ENCODE measurements around the gene TTC39C. TPM values are rescaled to one million over a fixed set of nuclear protein-coding genes. Genes with fewer than 3 reads are reported as not detected.

Gene TTC39C
- total and polyA plus RNA-seq, 2 experiments from 2014 or later = 69.4 to 136 TPM

GRCh38 chr18:23977103-23977502 is 37.5 kb upstream of the TTC39C start:
- H3K4me2 ChIP-seq = no peak overlapping the region
- no peak overlapping the region for H3K4me3 ChIP-seq
- H3K27ac Mint-ChIP-seq = no peak overlapping the region
- no peak overlapping the region for H3K27ac ChIP-seq (ENCODE audit: low read depth)
- no peak for ATAC-seq
- H3K36me3 Mint-ChIP-seq (ENCODE audit: low read depth) = no peaks in the 10 kb centered on the region
- DNase-seq (ENCODE audit: low spot score) = no peak
- TF ChIP-seq ZNF114 (CRISPR knock-in tag; IDR thresholded peaks at IDR 0.05) (no peak), CTCF (conservative IDR thresholded peaks at IDR 0.05; ENCODE audit: low read depth in 2 of 2) (no peak), ETS1 (IDR thresholded peaks at IDR 0.05) (no peak), NANOG (IDR thresholded peaks at IDR 0.05; ENCODE audit: borderline replicate concordance) (no peak), ZNF462 (CRISPR knock-in tag; IDR thresholded peaks at IDR 0.05) (no peak), REST (IDR thresholded peaks at IDR 0.05; ENCODE audit: unreplicated experiment) (no peak), POLR2AphosphoS5 (IDR thresholded peaks at IDR 0.05; ENCODE audit: low read depth) (no peak), EZH2phosphoT487 (IDR thresholded peaks at IDR 0.05; ENCODE audit: unreplicated experiment) (no peak), ZNF331 (CRISPR knock-in tag; IDR thresholded peaks at IDR 0.05; ENCODE audit: low read depth) (no peak), CREB1 (CRISPR knock-in tag; IDR thresholded peaks at IDR 0.05; ENCODE audit: low read depth) (no peak)
- H3K4me3 Mint-ChIP-seq = no peak overlapping the region
- 0 out of 2 replicates have a peak, but pooled peaks cover 2% of the 10 kb centered on the region for H3K9me2 ChIP-seq (ENCODE audit: insufficient read depth)
- H3K27me3 ChIP-seq (ENCODE audit: insufficient read depth) = no peaks in the 10 kb centered on the region
- H3K27me3 Mint-ChIP-seq (ENCODE audit: insufficient read depth, low read depth, poor library complexity) = no peaks in the 10 kb centered on the region
- no peaks in the 10 kb centered on the region for H3K36me3 ChIP-seq (ENCODE audit: insufficient read depth)
- H3K79me2 ChIP-seq (replicated peaks; ENCODE audit: insufficient read depth) = no peaks in the 10 kb centered on the region
- peak overlapping the region; percentile 18; the same call in 1 of the 2 replicates for H2AFZ ChIP-seq
- peaks cover 7% of the 10 kb centered on the region for H3K4me1 Mint-ChIP-seq
- H3K9me3 Mint-ChIP-seq = no peaks in the 10 kb centered on the region; the same call in 2 of the 3 replicates
- no peaks in the 10 kb centered on the region for H4K20me1 ChIP-seq (replicated peaks; ENCODE audit: insufficient read depth)
- peaks cover 7% of the 10 kb centered on the region; the same call in 1 of the 2 replicates for H3F3A ChIP-seq (replicated peaks; ENCODE audit: low read depth)
- H3K4me1 ChIP-seq (ENCODE audit: insufficient read depth) = peaks cover 11% of the 10 kb centered on the region

Data from GM23338 (cell line).